Middle frontal gyrus (tissue), 1 donor: Measurements from ENCODE around the gene TSFM.
"Not testable (repeated sequence)": the region's sequence is repeated elsewhere in the genome, so short reads cannot be mapped to it uniquely, and the experiment has no call there.

Source experiments
- DNase-seq: peaks from one replicate; pipeline ENCODE4 v3.0.0-alpha.2; 2015; ENCODE audit warnings: low spot score; ENCODE audit errors: extremely low spot score

TSFM gene

GRCh38 chr12:57815177-57816000 lies 32.8 kb downstream of the TSFM start:
- no peak for DNase-seq

GRCh38 chr12:57816001-57816854 lies 33.6 kb downstream of the TSFM start:
- no peak for DNase-seq

- no peak for DNase-seq
Observed at GRCh38 chr12:57816855-57817151, 34.2 kb downstream of the TSFM start.

- no peak for DNase-seq
Observed at GRCh38 chr12:57817261-57817989, 34.8 kb downstream of the TSFM start.

GRCh38 chr12:57817990-57818331 lies 35.4 kb downstream of the TSFM start:
- not testable (repeated sequence) for DNase-seq

- not testable (repeated sequence) for DNase-seq
Observed at GRCh38 chr12:57820119-57820518, 37.5 kb downstream of the TSFM start.

- DNase-seq: not testable (repeated sequence)
Observed at GRCh38 chr12:57821015-57821414, 38.4 kb downstream of the TSFM start.

GRCh38 chr12:57821474-57822214 lies 39.1 kb downstream of the TSFM start:
- DNase-seq: no peak

- no peak for DNase-seq
Observed at GRCh38 chr12:57822392-57823130, 40.0 kb downstream of the TSFM start.

- DNase-seq: no peak
Observed at GRCh38 chr12:57823131-57823907, 40.7 kb downstream of the TSFM start.

GRCh38 chr12:57823908-57824640 lies 41.5 kb downstream of the TSFM start:
- no peak for DNase-seq

GRCh38 chr12:57825451-57825850 lies 42.9 kb downstream of the TSFM start:
- no peak for DNase-seq

GRCh38 chr12:57826400-57826799 lies 43.8 kb downstream of the TSFM start:
- no peak for DNase-seq

GRCh38 chr12:57826966-57827365 lies 44.4 kb downstream of the TSFM start:
- DNase-seq: no peak

GRCh38 chr12:57829025-57829777 lies 46.6 kb downstream of the TSFM start:
- DNase-seq: no peak

GRCh38 chr12:57830393-57830792 lies 47.8 kb downstream of the TSFM start:
- no peak for DNase-seq

- DNase-seq: no peak
Observed at GRCh38 chr12:57832966-57833365, 50.4 kb downstream of the TSFM start.

- DNase-seq: no peak
Observed at GRCh38 chr12:57833672-57834071, 51.1 kb downstream of the TSFM start.
